ENCODE data around the gene COL18A1. TPM values are rescaled to one million over a fixed set of nuclear protein-coding genes. Genes with fewer than 3 reads are reported as not detected.

Gene COL18A1
- total and polyA plus RNA-seq, 10 donors = 35.0 to 208 (median 86.4) TPM

DNA sequence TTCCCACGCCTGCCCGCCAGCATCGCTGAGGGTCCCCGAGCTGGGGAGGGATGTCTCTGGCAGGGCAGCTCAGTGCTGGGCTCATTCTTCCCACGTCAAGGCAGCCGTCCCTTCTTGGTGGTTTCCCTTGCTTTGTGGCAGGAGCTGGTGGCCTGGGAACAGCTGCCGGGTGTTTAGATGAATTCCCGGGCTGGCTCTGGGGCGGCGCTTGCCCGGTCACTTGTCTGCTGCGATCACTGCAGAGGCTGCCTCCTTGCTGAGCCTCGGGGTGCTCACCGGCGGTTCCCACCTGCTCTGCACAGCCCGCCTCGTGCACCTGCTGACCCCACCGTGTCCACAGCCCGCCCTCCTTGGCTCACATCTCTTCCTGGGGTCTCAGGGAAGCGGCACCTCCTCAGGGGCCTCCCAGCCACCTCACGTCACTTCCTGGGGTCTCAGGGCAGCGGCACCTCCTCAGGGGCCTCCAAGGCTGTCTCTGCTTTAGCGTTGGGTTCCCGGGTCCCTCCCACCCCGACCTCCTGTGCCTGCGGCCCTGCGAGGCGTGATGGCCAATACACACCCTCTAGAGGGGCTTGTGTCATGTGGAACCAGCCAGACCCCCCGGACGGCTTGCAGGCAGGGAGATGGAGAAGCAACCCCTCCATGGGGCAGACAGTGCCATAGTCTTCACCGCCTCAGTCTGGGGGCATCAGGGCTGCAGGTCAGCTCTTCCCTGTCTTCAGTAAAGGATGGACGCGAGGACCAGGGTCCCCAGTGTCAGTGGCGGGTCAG lies 13.5 kb downstream of the COL18A1 start:
- H3K4me3 ChIP-seq = no peak overlapping the region
- TF ChIP-seq POLR2AphosphoS5 (IDR thresholded peaks at IDR 0.05) (no peak), POLR2A (IDR thresholded peaks at IDR 0.05) (no peak)
- TF ChIP-seq, protein P1, sequence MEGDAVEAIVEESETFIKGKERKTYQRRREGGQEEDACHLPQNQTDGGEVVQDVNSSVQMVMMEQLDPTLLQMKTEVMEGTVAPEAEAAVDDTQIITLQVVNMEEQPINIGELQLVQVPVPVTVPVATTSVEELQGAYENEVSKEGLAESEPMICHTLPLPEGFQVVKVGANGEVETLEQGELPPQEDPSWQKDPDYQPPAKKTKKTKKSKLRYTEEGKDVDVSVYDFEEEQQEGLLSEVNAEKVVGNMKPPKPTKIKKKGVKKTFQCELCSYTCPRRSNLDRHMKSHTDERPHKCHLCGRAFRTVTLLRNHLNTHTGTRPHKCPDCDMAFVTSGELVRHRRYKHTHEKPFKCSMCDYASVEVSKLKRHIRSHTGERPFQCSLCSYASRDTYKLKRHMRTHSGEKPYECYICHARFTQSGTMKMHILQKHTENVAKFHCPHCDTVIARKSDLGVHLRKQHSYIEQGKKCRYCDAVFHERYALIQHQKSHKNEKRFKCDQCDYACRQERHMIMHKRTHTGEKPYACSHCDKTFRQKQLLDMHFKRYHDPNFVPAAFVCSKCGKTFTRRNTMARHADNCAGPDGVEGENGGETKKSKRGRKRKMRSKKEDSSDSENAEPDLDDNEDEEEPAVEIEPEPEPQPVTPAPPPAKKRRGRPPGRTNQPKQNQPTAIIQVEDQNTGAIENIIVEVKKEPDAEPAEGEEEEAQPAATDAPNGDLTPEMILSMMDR (IDR thresholded peaks at IDR 0.05 in 8 of 11, conservative IDR thresholded peaks at IDR 0.05 in 3 of 11) = no peak
- peaks cover 0 to 5% (median 0%) of the 10 kb centered on the region in 7 donors for H3K27me3 ChIP-seq (replicated peaks in 1 of 7)
- H3K4me1 ChIP-seq = peaks cover 0 to 40% (median 13%) of the 10 kb centered on the region in 6 donors
- H3K9me3 ChIP-seq = no peaks in the 10 kb centered on the region
- no peaks in the 10 kb centered on the region for H3K36me3 ChIP-seq
- peak; percentile 59 for DNase-seq
- 75 to 79% (median 78%) methylated on average over 26 to 34 of the region's 34 CpGs for WGBS, 5 donors
- H3K27ac ChIP-seq = no peak overlapping the region
- intact Hi-C loops (cut with DNase I; ENCODE audit: low total_unique reads) = no loop called here

DNA sequence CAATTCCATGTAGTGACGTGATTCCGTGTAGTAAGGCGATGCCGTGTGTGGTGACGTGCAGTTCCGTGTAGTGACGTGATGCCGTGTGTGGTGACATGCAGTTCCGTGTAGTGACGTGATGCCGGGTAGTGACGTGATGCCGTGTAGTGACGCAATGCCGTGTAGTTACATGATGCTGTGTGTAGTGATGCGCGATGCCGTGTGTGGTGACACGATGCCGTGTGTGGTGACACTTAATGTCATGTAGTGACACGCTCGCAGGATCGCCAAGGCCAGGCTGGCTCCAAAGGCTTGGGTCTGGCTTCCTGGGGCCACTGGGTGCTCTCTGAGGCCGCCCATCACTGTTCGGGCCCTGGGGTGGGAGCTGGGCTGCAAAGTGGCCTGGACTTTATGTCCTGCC lies 14.2 kb downstream of the COL18A1 start:
- Histone ChIP-seq H3K27ac (no peak overlapping the region), H3K4me1 (peaks cover 0 to 33% (median 8%) of the 10 kb centered on the region in 6 donors)

DNA sequence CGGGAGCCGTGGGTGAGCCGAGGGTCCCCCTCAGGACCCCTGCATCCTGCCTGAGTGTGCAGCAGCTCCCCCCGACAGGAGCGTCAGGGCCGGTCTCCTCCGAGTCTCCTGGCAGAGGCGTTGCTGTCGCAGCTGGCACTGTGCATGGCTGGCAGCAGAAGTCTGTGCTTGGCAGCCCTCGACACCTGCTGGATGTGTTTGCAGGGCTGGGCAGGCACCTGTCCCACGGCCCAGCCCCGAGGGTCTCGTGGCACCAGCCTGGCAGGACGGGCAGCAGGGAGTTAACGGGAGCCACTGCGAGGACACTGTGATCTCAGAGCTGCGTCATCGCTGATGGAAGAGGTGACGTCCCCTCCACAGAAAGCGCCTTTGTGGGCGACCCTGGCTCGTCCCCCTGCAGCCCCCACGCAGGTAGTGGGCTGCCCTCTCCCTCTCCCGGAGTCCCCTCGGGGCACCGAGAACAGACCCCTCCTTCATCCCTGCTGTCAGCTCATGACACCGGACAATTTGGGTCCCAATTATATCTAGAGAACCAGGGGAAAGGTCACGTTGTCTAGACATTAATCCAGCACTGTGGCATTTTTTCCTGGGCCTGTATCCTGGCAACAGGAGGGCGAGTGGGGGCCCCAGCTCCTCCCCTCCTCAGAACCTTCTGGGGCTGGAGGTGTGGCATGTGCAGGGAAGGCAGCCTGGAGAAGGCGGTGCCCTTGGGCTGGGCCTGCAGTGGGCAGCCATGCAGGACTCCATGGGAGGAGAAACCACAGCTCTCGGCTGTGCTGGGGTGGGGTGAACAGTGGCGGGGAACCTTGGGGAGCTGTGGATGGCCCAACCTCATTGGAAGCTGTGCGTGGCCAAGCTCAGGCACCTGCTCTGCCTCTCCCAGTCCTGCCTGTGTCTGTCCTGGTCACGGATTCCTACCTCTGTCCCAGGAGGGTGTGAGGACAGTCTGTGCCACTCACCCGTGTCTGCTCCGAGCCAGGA lies 15.4 kb downstream of the COL18A1 start:
- intact Hi-C loops (cut with DNase I; ENCODE audit: low total_unique reads) = no loop called here
- DNase-seq = peak; percentile 56
- WGBS, 5 donors = 76 to 90% (median 85%) methylated on average over 20 to 36 of the region's 36 CpGs

More for the DNA sequence above, 14.2 kb downstream of the COL18A1 start:
- intact Hi-C loops (cut with DNase I; ENCODE audit: low total_unique reads) = no loop called here
- Histone ChIP-seq H3K4me3 (no peak overlapping the region), H3K9me3 (no peaks in the 10 kb centered on the region), H3K36me3 (no peaks in the 10 kb centered on the region), H3K27me3 (replicated peaks in 1 of 7) (peaks cover 0 to 5% (median 0%) of the 10 kb centered on the region in 7 donors)
- WGBS, 5 donors = 93 to 95% (median 94%) methylated on average over 25 of the region's 25 CpGs
- no peak for TF ChIP-seq POLR2AphosphoS5 (IDR thresholded peaks at IDR 0.05)
- TF ChIP-seq POLR2A (IDR thresholded peaks at IDR 0.05) = no peak
- TF ChIP-seq, protein P1 (IDR thresholded peaks at IDR 0.05 in 8 of 11, conservative IDR thresholded peaks at IDR 0.05 in 3 of 11) = no peak
- DNase-seq = peak; percentile 59

More for the DNA sequence above, 15.4 kb downstream of the COL18A1 start:
- H3K9me3 ChIP-seq = no peaks in the 10 kb centered on the region
- H3K4me1 ChIP-seq = peaks cover 0 to 21% (median 7%) of the 10 kb centered on the region in 6 donors
- TF ChIP-seq POLR2A (IDR thresholded peaks at IDR 0.05) (no peak), POLR2AphosphoS5 (IDR thresholded peaks at IDR 0.05) (no peak)
- TF ChIP-seq, protein P1 (IDR thresholded peaks at IDR 0.05 in 8 of 11, conservative IDR thresholded peaks at IDR 0.05 in 3 of 11) = no peak
- peaks cover 0 to 5% (median 0%) of the 10 kb centered on the region in 7 donors for H3K27me3 ChIP-seq (replicated peaks in 1 of 7)
- no peak overlapping the region for H3K27ac ChIP-seq
- no peak overlapping the region for H3K4me3 ChIP-seq
- no peaks in the 10 kb centered on the region for H3K36me3 ChIP-seq

All from spleen (tissue), 11 donors.